Activated CD4-positive, alpha-beta memory T cell treated with anti-CD3 and anti-CD28 coated beads, Interleukin-2, amount 10 ng/mL, durations not matched to agents 7 days and 5 days (primary cell): ENCODE measurements around the gene SUPT5H. TPM values are rescaled to one million over a fixed set of nuclear protein-coding genes. Genes with fewer than 3 reads are reported as not detected.

Experiments used
- CTCF ChIA-PET: fragments of 350-600 bp; sonication (Branson Sonifier 250); formaldehyde crosslinking; loops from one replicate; lab custom pipeline; 2021; ENCODE audit warnings: antibody characterized with exemption, inconsistent platforms; lab: Charles Lee
- POLR2A ChIA-PET: fragments of 350-600 bp; sonication (Branson Sonifier 250); formaldehyde crosslinking; loops from one replicate; lab custom pipeline; 2021; ENCODE audit warnings: antibody characterized with exemption; lab: Charles Lee
- DNase-seq: peaks from one replicate; pipeline ENCODE4 v3.0.0-alpha.2; 2020
- H3K27ac Mint-ChIP-seq: one replicate; pipeline ENCODE4 v1.8.0; 2021; ENCODE audit warnings: mild to moderate bottlenecking, mixed read lengths
- H3K27me3 Mint-ChIP-seq: one replicate; pipeline ENCODE4 v1.8.0; 2021; ENCODE audit warnings: mixed read lengths
- H3K36me3 Mint-ChIP-seq: one replicate; pipeline ENCODE4 v1.8.0; 2021; ENCODE audit warnings: low read depth, mixed read lengths
- H3K4me1 Mint-ChIP-seq: one replicate; pipeline ENCODE4 v1.8.0; 2021; ENCODE audit warnings: mixed read lengths
- H3K4me3 Mint-ChIP-seq: one replicate; pipeline ENCODE4 v1.8.0; 2021; ENCODE audit warnings: mild to moderate bottlenecking, mixed read lengths
- H3K9me3 Mint-ChIP-seq: one replicate; pipeline ENCODE4 v1.8.0; 2021; ENCODE audit warnings: mixed read lengths
- total RNA-seq, 2 experiments: library from RNA; stranded (reverse); gene quantifications; one replicate each; pipeline ENCODE4 v1.2.3, GENCODE V29; 2021

Gene SUPT5H
- total RNA-seq, 2 experiments from 2014 or later, result 153 to 159 TPM

DNA sequence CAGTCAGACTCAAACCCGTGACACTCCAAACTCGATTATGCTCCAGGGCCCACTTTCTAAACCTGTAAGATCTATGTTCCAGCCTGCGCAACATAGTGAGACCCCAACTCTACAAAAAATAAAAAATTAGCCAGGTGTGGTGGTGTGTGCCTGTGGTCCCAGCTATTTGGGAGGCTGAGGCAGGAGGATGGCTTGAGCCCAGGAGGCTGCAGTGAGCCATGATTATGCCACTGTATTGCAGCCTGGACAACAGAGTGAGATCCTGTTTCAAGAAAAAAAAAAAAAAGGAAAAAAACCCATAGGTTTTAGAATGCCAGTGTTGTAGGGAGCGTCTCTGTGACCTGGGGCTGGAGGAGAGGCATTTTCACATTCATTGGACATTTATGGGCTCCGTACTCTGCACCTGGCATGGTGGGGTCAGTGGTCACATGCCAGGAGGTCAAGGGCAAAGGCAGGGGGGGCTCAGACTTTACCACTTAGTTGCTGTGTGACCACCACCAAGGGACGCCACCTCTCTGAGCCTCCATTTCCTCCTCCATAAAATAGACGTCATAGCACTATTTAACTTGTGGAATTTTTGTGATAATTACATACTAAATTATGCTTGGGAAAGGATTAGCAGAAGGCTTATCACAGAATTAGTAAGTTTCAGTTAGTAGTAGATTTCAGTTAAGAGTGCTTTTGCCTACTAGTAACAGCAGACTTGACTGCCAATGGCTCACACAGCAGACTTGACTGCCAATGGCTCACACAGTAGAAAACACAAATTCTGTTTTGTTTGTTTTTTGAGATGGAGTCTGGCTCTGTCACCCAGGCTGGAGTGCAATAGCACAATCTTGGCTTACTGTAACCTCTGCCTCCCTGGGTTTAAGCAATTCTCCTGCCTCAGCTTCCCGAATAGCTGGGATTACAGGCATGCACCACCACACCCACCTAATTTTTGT, 75.4 kb downstream of the SUPT5H start:
- Mint-ChIP-seq H3K27ac (no peak overlapping the region), H3K9me3 (no peaks in the 10 kb centered on the region), H3K36me3 (peaks cover 4% of the 10 kb centered on the region), H3K4me3 (no peak overlapping the region), H3K4me1 (peaks cover 5% of the 10 kb centered on the region), H3K27me3 (peaks cover 21% of the 10 kb centered on the region)
- DNase-seq, result no peak
- CTCF ChIA-PET, result interaction anchor here (2.5 kb wide), 1 partner anchor 12 kb away, joined by 8 read pairs; the partner anchor contains the start of gene EID2B
- POLR2A ChIA-PET, result no interaction called here

DNA sequence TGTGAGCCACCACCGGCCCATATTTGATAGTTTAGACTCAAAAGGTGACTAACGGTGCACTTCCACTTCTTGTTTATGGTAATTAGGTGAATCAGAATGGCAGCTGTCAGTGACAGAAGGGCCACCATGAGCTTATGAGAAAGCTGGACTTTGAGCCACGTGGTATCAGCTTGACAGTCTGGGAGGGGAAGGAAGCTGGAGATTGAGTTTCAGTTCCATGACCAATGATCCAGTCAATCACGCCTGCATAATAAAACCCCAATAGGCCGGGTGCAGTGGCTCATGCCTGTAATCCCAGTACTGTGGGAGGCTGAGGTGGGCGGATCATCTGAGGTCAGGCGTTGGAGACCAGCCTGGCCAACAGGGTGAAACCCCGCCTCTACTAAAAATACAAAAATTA, 79.1 kb downstream of the SUPT5H start:
- H3K4me1 Mint-ChIP-seq, result peaks cover 4% of the 10 kb centered on the region
- no peak overlapping the region for H3K4me3 Mint-ChIP-seq
- POLR2A ChIA-PET, result interaction anchor here (0.6 kb wide), 1 partner anchor 79 kb away, joined by 3 read pairs; the partner anchor contains the start of gene SUPT5H
- H3K9me3 Mint-ChIP-seq, result no peaks in the 10 kb centered on the region
- no peak overlapping the region for H3K27ac Mint-ChIP-seq
- no peak for DNase-seq
- peaks cover 5% of the 10 kb centered on the region for H3K36me3 Mint-ChIP-seq
- CTCF ChIA-PET, result interaction anchor here (2.6 kb wide), 1 partner anchor 84 kb away, joined by 10 read pairs; no protein-coding TSS in a partner anchor
- no peaks in the 10 kb centered on the region for H3K27me3 Mint-ChIP-seq

DNA sequence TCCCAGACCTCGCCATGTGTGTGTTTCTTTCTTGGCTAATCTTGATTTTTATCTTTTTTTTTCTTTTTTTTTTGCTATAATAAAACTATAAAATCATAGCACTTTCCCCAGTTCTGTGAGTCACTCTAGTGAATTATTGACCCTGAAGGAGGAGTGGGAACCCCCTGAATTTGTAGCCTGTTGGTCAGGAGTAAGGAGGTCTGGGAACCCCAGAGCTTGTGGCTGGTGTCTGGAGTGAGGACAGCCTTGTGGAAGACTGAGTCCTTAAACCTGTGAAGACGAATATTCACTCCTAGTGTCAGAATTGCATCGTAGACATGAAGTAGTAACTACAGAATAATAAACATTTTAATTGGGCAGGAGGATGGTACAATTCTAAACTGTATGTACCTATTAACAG, 79.8 kb downstream of the SUPT5H start:
- no peaks in the 10 kb centered on the region for H3K27me3 Mint-ChIP-seq
- DNase-seq, result no peak
- no peaks in the 10 kb centered on the region for H3K9me3 Mint-ChIP-seq
- no peak overlapping the region for H3K4me3 Mint-ChIP-seq
- ChIA-PET POLR2A (interaction anchor here (0.6 kb wide), 1 partner anchor 80 kb away, joined by 3 read pairs; the partner anchor contains the start of gene SUPT5H), CTCF (interaction anchor here (1.1 to 2.6 kb wide), 2 partner anchors 22 to 85 kb away, joined by 4 to 10 read pairs; no protein-coding TSS in a partner anchor)
- H3K4me1 Mint-ChIP-seq, result peaks cover 5% of the 10 kb centered on the region
- H3K36me3 Mint-ChIP-seq, result peaks cover 5% of the 10 kb centered on the region
- no peak overlapping the region for H3K27ac Mint-ChIP-seq

Other genes with a start within 250 kb of the SUPT5H start
- gene NCCRP1, start 248.6 kb upstream of the SUPT5H start, total RNA-seq, result not detected
- gene SYCN, start 241.3 kb upstream of the SUPT5H start, total RNA-seq, result not detected
- not detected for gene IFNL3, start 200.6 kb upstream of the SUPT5H start, total RNA-seq
- not detected for gene IFNL4, start 196.7 kb upstream of the SUPT5H start, total RNA-seq
- not detected for gene IFNL2, start 177.2 kb upstream of the SUPT5H start, total RNA-seq
- gene IFNL1, start 149.2 kb upstream of the SUPT5H start, total RNA-seq, result under 1 TPM; 0.38 to 0.43 TPM
- gene LRFN1, start 124.7 kb upstream of the SUPT5H start, total RNA-seq, result 1 to 10 TPM; 9.2 to 9.3 TPM
- gene GMFG, start 109.5 kb upstream of the SUPT5H start, total RNA-seq, result 100 to 1,000 TPM; 705 to 721 TPM
- 10 to 100 TPM; 53.9 to 54.8 TPM for gene SAMD4B, start 103.2 kb upstream of the SUPT5H start, total RNA-seq
- gene PAF1, start 54.5 kb upstream of the SUPT5H start, total RNA-seq, result 10 to 100 TPM; 44.0 to 47.2 TPM
- gene MED29, start 54.2 kb upstream of the SUPT5H start, total RNA-seq, result 10 to 100 TPM; 32.3 to 34.5 TPM
- gene ZFP36, start 38.7 kb upstream of the SUPT5H start, total RNA-seq, result 100 to 1,000 TPM; 189 to 194 TPM
- 10 to 100 TPM; 82.4 to 93.0 TPM for gene PLEKHG2, start 32.9 kb upstream of the SUPT5H start, total RNA-seq
- gene RPS16, start 9.6 kb upstream of the SUPT5H start, total RNA-seq, result 1,000 to 10,000 TPM; 2,238 to 2,243 TPM
- 10 to 100 TPM; 44.0 to 44.8 TPM for gene TIMM50, start 35.3 kb downstream of the SUPT5H start, total RNA-seq
- gene DLL3, start 53.4 kb downstream of the SUPT5H start, total RNA-seq, result under 1 TPM; 0.28 to 0.30 TPM
- gene SELENOV, start 69.6 kb downstream of the SUPT5H start, total RNA-seq, result not detected
- gene EID2B, start 87.3 kb downstream of the SUPT5H start, total RNA-seq, result 1 to 10 TPM; 4.5 to 4.7 TPM
- gene EID2, start 94.6 kb downstream of the SUPT5H start, total RNA-seq, result 10 to 100 TPM; 14.8 to 15.2 TPM
- gene LGALS13, start 156.9 kb downstream of the SUPT5H start, total RNA-seq, result not detected
- not detected for gene LGALS16, start 210.3 kb downstream of the SUPT5H start, total RNA-seq